Measurements from ENCODE around the gene CAPN12.

- TF ChIP-seq POLR2AphosphoS5 (IDR thresholded peaks at IDR 0.05; ENCODE audit: low read depth, low read length): no peak
- no peak for TF ChIP-seq TCF7L2 (IDR thresholded peaks at IDR 0.05; ENCODE audit: low read depth, low read length)
Measured at GRCh38 chr19:38702278-38702677, 42.0 kb downstream of the CAPN12 start.
